Activated T-cell treated with anti-CD3 and anti-CD28 coated beads, Interleukin-2, amount 50 U/mL, for 4 hours (primary cell): ENCODE measurements around the gene MAGEA2B. TPM values are rescaled to one million over a fixed set of nuclear protein-coding genes. Genes with fewer than 3 reads are reported as not detected.
"Not testable (repeated sequence)": the region's sequence is repeated elsewhere in the genome, so short reads cannot be mapped to it uniquely, and the experiment has no call there.

Experiments used
- ATAC-seq, 2 donors: fragments of 200-7000 bp; cut with Tn5 transposase; one replicate each; pipeline ENCODE4 v1.10.0; 2021
- DNase-seq: peaks from one replicate; pipeline ENCODE4 v3.0.0-alpha.2; 2020
- H3K27me3 Mint-ChIP-seq: one replicate; pipeline ENCODE4 v1.8.0; 2021; ENCODE audit warnings: low read depth, mixed read lengths
- H3K36me3 Mint-ChIP-seq: one replicate; pipeline ENCODE4 v1.8.0; 2022; ENCODE audit warnings: mixed read lengths; ENCODE audit not compliant: insufficient read depth
- H3K4me1 Mint-ChIP-seq: one replicate; pipeline ENCODE4 v1.8.0; 2021; ENCODE audit warnings: low read depth, mixed read lengths
- H3K4me3 Mint-ChIP-seq: one replicate; pipeline ENCODE4 v1.8.0; 2021; ENCODE audit warnings: mild to moderate bottlenecking, moderate library complexity, mixed read lengths
- H3K9me3 Mint-ChIP-seq: one replicate; pipeline ENCODE4 v1.8.0; 2021; ENCODE audit warnings: mixed read lengths
- total RNA-seq, 3 donors: library from RNA; stranded (reverse); gene quantifications; one replicate each; pipeline ENCODE4 v1.2.1, GENCODE V29; 2021

Gene MAGEA2B, protein sequence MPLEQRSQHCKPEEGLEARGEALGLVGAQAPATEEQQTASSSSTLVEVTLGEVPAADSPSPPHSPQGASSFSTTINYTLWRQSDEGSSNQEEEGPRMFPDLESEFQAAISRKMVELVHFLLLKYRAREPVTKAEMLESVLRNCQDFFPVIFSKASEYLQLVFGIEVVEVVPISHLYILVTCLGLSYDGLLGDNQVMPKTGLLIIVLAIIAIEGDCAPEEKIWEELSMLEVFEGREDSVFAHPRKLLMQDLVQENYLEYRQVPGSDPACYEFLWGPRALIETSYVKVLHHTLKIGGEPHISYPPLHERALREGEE
- total RNA-seq, result not detected

GRCh38 chrX:152713815-152714787 is at the start of gene MAGEA2B:
TSS of gene MAGEA2B (plus strand) at chrX:152714628. CDS start at chrX:152717107, 2,479 bp downstream.
- not testable (repeated sequence) for H3K9me3 Mint-ChIP-seq, H3K36me3 Mint-ChIP-seq, H3K4me1 Mint-ChIP-seq, H3K27me3 Mint-ChIP-seq, ATAC-seq, H3K4me3 Mint-ChIP-seq, DNase-seq

DNA sequence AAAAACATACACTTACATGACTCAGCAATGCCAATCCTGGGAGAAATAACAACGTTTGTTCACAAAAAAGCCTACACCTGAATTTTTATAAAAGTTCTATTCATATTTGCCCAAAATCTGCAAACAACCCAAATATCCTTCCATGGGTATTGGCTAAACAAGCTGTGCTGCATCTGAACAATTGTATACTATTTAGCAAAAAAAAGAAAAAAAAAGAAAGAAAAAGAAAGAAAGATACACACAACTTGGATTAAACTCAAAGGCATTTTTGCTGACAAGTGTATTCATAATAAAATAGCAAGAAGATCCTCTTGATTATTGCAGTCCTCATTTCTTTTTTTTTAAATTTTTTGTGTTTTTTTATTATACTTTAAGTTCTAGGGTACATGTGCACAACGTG is 40.3 kb upstream of the MAGEA2B start:
- H3K36me3 Mint-ChIP-seq, result no peaks in the 10 kb centered on the region
- no peaks in the 10 kb centered on the region for H3K4me1 Mint-ChIP-seq
- H3K4me3 Mint-ChIP-seq, result no peak overlapping the region
- ATAC-seq, result no peak
- peaks cover 3% of the 10 kb centered on the region for H3K27me3 Mint-ChIP-seq
- no peaks in the 10 kb centered on the region for H3K9me3 Mint-ChIP-seq
- no peak for DNase-seq

- not testable (repeated sequence) for H3K36me3 Mint-ChIP-seq, H3K4me3 Mint-ChIP-seq, DNase-seq, ATAC-seq, H3K4me1 Mint-ChIP-seq, H3K27me3 Mint-ChIP-seq, H3K9me3 Mint-ChIP-seq
Observed at GRCh38 chrX:152674652-152675051, 39.8 kb upstream of the MAGEA2B start.

DNA sequence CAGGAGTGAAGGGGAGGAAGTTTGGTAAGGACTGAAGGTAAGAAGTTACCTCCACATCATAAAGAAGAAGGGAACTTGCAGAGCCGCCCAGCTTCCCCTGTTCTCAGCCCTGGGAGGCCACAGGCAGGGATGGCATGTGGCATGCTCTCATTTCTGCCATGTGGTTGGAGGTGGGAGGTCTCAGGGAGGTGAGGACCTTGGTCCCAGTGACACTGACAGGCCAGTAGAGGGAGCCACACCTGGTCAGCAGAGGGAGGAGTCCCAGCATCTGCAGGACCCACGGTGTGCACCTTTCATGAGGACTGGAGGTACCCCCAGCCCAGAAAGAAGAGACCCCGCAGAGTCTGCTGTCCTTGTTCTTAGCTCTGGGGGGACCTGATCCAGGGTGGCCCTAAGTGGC is 33.4 kb upstream of the MAGEA2B start:
- H3K4me3 Mint-ChIP-seq, H3K9me3 Mint-ChIP-seq, H3K36me3 Mint-ChIP-seq, H3K27me3 Mint-ChIP-seq, H3K4me1 Mint-ChIP-seq, DNase-seq: not testable (repeated sequence)
- peak in 1 of 2 donors; percentile 38 for ATAC-seq

DNA sequence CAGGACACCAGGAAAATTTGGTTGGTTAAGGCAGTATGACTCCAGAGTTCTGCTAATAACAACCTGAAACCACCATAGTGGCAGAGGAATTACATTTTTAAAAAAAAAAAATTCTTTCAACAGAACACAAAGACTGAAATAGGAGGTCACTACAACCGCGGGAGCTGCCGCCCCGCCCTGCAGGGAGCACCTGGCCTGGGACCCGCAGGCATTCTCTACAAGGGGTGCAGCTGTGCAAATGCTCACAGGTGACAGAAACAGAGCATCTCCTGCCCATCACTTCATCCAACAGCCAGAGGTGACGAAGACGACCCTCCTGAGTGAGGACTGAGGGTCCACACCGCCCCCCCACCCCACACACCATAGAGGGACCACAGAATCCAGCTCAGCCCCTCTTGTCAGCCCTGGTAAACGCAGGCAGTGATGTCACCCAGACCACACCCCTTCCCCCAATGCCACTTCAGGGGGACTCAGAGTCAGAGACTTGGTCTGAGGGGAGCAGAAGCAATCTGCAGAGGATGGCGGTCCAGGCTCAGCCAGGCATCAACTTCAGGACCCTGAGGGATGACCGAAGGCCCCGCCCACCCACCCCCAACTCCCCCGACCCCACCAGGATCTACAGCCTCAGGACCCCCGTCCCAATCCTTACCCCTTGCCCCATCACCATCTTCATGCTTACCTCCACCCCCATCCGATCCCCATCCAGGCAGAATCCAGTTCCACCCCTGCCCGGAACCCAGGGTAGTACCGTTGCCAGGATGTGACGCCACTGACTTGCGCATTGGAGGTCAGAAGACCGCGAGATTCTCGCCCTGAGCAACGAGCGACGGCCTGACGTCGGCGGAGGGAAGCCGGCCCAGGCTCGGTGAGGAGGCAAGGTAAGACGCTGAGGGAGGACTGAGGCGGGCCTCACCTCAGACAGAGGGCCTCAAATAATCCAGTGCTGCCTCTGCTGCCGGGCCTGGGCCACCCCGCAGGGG is 16.2 kb upstream of the MAGEA2B start, which contains the start of gene MAGEA3:
TSS of gene MAGEA3 (plus strand) at position 843 of the 980 bp plus-strand sequence. CDS start 2,039 bp downstream, outside the sequence.
- H3K27me3 Mint-ChIP-seq, H3K36me3 Mint-ChIP-seq, H3K9me3 Mint-ChIP-seq, ATAC-seq, H3K4me3 Mint-ChIP-seq, DNase-seq, H3K4me1 Mint-ChIP-seq: not testable (repeated sequence)

DNA sequence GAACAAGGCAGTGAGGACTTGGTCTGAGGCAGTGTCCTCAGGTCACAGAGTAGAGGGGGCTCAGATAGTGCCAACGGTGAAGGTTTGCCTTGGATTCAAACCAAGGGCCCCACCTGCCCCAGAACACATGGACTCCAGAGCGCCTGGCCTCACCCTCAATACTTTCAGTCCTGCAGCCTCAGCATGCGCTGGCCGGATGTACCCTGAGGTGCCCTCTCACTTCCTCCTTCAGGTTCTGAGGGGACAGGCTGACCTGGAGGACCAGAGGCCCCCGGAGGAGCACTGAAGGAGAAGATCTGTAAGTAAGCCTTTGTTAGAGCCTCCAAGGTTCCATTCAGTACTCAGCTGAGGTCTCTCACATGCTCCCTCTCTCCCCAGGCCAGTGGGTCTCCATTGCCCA is 14.0 kb upstream of the MAGEA2B start:
- H3K4me1 Mint-ChIP-seq, H3K9me3 Mint-ChIP-seq, H3K36me3 Mint-ChIP-seq, DNase-seq, H3K27me3 Mint-ChIP-seq, H3K4me3 Mint-ChIP-seq, ATAC-seq: not testable (repeated sequence)

- H3K4me3 Mint-ChIP-seq, H3K4me1 Mint-ChIP-seq, H3K27me3 Mint-ChIP-seq, ATAC-seq, H3K9me3 Mint-ChIP-seq, DNase-seq, H3K36me3 Mint-ChIP-seq: not testable (repeated sequence)
Observed at GRCh38 chrX:152706500-152706899, 7.9 kb upstream of the MAGEA2B start.

DNA sequence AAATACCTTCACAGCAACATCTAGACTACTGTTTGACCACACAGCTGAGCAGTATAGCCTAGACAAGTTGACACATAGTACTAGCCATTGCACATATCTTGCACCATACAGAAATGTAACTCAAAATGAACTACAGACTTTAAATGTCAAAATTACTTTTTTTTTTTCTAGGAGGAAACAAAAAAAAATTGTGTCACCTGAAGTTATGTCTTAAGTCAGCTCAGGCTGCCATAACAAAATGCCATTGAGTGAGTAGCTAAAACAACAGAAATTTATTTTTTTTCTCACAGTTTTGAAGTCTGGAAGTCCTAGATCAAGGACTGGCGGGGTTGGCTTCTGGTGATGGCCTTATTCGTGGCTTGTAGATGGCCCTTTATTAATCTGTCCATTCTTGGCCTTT is 5.3 kb upstream of the MAGEA2B start, which contains the start of gene CSAG2:
TSS of gene CSAG2 (minus strand) at position 101 of the 400 bp plus-strand sequence. CDS start 161 bp downstream, outside the sequence.
- H3K9me3 Mint-ChIP-seq, H3K4me1 Mint-ChIP-seq, H3K27me3 Mint-ChIP-seq, H3K4me3 Mint-ChIP-seq, ATAC-seq, H3K36me3 Mint-ChIP-seq, DNase-seq: not testable (repeated sequence)

DNA sequence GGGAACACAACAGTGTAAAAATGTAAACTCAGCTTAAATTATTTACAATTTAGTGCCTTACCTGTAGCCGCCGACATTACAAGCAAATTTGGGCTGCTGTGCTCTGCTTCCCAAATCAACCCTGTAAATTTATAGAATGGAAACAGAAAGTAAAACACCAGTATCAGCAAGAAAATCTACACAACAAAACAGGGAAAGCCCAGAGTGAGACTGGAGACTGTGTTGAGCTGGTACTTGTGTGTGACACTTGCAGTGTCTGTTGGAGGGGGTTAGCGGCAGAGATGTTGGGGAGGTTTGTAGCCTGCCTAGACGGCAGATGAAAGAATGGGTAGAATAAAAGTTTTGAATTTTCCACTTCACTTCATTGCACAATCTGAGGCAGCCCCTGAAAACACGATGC is 1.2 kb upstream of the MAGEA2B start:
- not testable (repeated sequence) for H3K9me3 Mint-ChIP-seq, H3K4me3 Mint-ChIP-seq, H3K4me1 Mint-ChIP-seq, H3K36me3 Mint-ChIP-seq, DNase-seq, ATAC-seq, H3K27me3 Mint-ChIP-seq

- no peaks in the 10 kb centered on the region for H3K4me1 Mint-ChIP-seq
- no peak for DNase-seq
- H3K36me3 Mint-ChIP-seq, result no peaks in the 10 kb centered on the region
- no peak overlapping the region for H3K4me3 Mint-ChIP-seq
- peaks cover 10% of the 10 kb centered on the region for H3K27me3 Mint-ChIP-seq
- ATAC-seq, result no peak
- no peaks in the 10 kb centered on the region for H3K9me3 Mint-ChIP-seq
Observed at GRCh38 chrX:152725409-152725808, 11.0 kb downstream of the MAGEA2B start.

DNA sequence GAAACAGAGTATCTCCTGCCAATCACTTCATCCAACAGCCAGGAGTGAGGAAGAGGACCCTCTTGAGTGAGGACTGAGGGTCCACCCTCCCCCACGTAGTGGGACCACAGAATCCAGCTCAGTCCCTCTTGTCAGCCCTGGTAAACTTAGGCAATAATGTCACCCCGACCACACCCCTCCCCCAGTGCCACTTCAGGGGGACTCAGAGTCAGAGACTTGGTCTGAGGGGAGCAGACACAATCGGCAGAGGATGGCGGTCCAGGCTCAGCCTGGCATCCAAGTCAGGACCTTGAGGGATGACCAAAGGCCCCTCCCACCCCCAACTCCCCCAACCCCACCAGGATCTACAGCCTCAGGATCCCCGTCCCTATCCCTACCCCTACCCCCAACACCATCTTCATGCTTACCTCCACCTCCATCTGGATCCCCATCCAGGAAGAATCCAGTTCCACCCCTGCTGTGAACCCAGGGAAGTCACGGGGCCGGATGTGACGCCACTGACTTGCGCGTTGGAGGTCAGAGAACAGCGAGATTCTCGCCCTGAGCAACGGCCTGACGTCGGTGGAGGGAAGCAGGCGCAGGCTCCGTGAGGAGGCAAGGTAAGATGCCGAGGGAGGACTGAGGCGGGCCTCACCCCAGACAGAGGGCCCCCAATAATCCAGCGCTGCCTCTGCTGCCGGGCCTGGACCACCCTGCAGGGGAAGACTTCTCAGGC is 19.0 kb downstream of the MAGEA2B start, which contains the start of the genes CSAG1 and MAGEA12:
TSS of gene CSAG1 (minus strand) at position 461 of the 715 bp plus-strand sequence. CDS start 1,261 bp downstream, outside the sequence.
TSS of gene MAGEA12 (plus strand) at position 497 of the 715 bp plus-strand sequence. CDS start 2,405 bp downstream, outside the sequence.
- Mint-ChIP-seq H3K4me1 (no peaks in the 10 kb centered on the region), H3K4me3 (no peak within 1 kb of the TSS), H3K36me3 (no peaks in the 10 kb centered on the region), H3K27me3 (peaks cover 6% of the 10 kb centered on the region), H3K9me3 (no peaks in the 10 kb centered on the region)
- ATAC-seq (no peak), DNase-seq (no peak)

- H3K4me1 Mint-ChIP-seq, DNase-seq, H3K27me3 Mint-ChIP-seq, H3K4me3 Mint-ChIP-seq, ATAC-seq, H3K9me3 Mint-ChIP-seq, H3K36me3 Mint-ChIP-seq: not testable (repeated sequence)
Observed at GRCh38 chrX:152734143-152734858, 19.9 kb downstream of the MAGEA2B start.
